Stimulated activated CD8-positive, alpha-beta memory T cell treated with anti-CD3 and anti-CD28 coated beads, Interleukin-12 subunit alpha, Interleukin-12 subunit beta, amount 100 ng/mL, for 1 hour (primary cell): ENCODE measurements around the gene RNF31.
"Not testable (repeated sequence)": the region's sequence is repeated elsewhere in the genome, so short reads cannot be mapped to it uniquely, and the experiment has no call there.

Experiments used
- DNase-seq: peaks from one replicate; pipeline ENCODE4 v3.0.0-alpha.2; 2020; ENCODE audit warnings: low read depth

The RNF31 gene

GRCh38 chr14:24202538-24202937 is 55.2 kb downstream of the RNF31 start:
- not testable (repeated sequence) for DNase-seq

- not testable (repeated sequence) for DNase-seq
Measured at GRCh38 chr14:24203249-24203886, 56.1 kb downstream of the RNF31 start.

- DNase-seq: no peak
Measured at GRCh38 chr14:24204163-24205146, 57.2 kb downstream of the RNF31 start.

DNA sequence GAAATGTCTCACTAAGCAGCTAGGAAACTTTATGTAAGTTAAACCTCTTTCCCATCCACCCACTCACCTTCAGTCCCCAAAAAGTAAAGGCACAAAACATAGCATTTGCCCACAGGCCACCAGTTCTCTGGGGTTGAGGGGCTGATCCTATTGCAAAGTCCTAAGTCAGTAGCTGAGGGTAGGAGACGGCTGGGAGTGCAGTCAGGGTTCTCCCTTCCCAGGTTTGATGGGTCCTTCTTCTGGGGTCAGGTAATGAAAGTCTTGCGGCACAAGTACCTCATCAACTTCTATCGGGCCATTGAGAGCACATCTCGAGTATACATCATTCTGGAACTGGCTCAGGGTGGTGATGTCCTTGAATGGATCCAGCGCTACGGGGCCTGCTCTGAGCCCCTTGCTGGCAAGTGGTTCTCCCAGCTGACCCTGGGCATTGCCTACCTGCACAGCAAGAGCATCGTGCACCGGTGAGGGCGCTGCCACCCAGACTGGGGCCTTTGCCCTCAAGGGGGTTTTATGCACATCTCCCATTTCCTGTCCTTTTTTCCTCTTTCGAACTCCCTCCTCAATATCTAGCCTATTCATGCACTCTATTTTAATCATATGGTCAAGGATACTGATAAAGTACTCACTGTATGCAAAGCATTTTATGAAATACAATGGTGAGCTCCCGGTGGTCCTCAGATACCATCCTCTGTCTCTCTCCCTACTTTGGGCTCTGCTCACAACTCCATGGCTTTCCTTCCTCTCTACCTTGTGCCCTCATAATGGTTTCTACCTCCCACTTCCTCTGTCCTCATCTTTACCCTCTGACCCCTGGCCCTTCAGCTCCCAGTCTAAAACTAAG is 59.2 kb downstream of the RNF31 start:
- DNase-seq: no peak

DNA sequence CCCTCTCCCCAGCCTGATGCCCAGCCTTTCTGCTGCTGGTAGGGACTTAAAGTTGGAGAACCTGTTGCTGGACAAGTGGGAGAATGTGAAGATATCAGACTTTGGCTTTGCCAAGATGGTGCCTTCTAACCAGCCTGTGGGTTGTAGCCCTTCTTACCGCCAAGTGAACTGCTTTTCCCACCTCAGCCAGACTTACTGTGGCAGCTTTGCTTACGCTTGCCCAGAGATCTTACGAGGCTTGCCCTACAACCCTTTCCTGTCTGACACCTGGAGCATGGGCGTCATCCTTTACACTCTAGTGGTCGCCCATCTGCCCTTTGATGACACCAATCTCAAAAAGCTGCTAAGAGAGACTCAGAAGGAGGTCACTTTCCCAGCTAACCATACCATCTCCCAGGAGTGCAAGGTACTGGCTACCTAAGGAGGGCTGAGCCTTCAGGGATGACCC is 59.8 kb downstream of the RNF31 start:
- no peak for DNase-seq

GRCh38 chr14:24207625-24208024 is 60.3 kb downstream of the RNF31 start:
- no peak for DNase-seq
